Erythroblast (primary cell): Measurements from ENCODE around the gene HIVEP1.

ENCODE experiments used
- GATA1 ChIP-seq: IDR thresholded peaks from 2 replicates; pipeline ENCODE4 v1.6.1; 2011; ENCODE audit warnings: low read depth, mild to moderate bottlenecking, control low read depth, low read length, moderate library complexity
- POLR2A ChIP-seq: IDR thresholded peaks from 2 replicates; pipeline ENCODE4 v1.6.1; 2011; ENCODE audit warnings: mild to moderate bottlenecking, low read length

DNA sequence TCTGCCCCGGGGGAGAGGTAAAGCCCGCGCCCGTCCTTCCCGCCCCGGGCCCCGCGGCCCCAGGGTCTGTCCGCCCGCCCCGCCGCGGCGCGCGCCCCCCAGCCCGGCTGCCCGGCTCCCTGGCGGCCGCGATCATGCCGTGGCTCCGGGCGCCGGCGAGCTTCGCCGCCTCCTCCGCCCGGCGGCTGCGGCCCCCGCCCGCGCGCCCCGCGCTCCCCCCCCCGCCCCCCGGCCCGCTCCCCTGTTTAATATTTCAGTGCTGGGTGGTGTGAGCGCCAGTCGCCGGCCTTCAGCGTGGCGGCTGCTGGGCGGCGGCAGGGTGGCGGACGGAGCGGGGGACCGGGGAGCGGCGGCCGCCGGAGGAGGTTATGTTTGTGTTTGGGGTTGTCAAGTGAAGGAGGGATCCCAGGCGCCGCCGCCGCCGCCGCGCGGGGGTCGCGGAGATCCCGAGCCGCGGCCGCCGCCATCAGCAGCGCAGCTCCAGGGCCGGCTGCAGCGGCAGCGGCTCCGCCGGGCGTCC is at the start of gene HIVEP1:
- no peak for TF ChIP-seq POLR2A
- TF ChIP-seq GATA1 = no peak
